Measurements from ENCODE around the gene EXOSC7.
A peak's percentile ranks its signal among the peaks of the same experiment; 100 is the strongest.

EXOSC7 gene

DNA sequence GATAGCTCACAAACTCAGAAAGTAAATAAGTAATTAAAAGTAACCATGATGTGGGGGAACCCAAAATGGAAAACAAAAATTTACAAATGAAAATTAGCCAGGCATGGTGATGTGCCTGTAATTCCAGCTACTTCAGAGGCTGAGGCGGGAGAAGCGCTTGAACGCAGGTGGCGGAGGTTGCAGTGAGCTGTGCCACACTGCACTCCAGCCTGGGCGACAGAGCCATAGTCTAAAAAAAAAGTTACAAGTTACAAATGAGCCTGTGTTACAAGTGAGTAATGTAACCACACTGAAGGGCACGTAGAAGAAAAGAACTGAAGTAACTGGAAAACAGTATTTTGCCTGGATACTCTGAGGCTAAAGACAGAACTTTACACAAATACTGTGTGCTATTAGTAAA, 11.3 kb downstream of the EXOSC7 start:
- TF ChIP-seq, protein P1, sequence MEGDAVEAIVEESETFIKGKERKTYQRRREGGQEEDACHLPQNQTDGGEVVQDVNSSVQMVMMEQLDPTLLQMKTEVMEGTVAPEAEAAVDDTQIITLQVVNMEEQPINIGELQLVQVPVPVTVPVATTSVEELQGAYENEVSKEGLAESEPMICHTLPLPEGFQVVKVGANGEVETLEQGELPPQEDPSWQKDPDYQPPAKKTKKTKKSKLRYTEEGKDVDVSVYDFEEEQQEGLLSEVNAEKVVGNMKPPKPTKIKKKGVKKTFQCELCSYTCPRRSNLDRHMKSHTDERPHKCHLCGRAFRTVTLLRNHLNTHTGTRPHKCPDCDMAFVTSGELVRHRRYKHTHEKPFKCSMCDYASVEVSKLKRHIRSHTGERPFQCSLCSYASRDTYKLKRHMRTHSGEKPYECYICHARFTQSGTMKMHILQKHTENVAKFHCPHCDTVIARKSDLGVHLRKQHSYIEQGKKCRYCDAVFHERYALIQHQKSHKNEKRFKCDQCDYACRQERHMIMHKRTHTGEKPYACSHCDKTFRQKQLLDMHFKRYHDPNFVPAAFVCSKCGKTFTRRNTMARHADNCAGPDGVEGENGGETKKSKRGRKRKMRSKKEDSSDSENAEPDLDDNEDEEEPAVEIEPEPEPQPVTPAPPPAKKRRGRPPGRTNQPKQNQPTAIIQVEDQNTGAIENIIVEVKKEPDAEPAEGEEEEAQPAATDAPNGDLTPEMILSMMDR (conservative IDR thresholded peaks at IDR 0.05), result no peak
- H3K27ac ChIP-seq, result no peak overlapping the region

DNA sequence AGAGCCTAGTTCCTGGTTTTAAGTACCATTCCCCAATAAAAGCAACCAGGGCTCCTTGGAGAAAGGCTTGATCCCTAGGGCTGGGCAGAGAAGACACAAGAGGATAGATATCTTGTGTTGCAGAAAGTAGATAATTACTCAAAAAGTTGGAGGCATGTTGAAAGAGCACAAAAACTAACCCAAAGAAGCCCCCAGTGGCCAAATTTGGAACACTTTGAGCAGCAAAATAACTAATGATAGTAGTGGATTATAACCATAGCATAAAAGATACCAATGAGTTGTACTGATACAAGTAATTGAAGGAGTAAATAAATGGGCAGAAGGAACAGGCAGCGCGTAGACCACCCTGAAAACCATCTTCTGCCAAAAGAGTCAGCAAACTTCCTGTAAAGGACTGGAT, 12.0 kb downstream of the EXOSC7 start:
- no peak overlapping the region for H3K27ac ChIP-seq
- TF ChIP-seq, protein P1 (conservative IDR thresholded peaks at IDR 0.05), result peak; percentile 61

DNA sequence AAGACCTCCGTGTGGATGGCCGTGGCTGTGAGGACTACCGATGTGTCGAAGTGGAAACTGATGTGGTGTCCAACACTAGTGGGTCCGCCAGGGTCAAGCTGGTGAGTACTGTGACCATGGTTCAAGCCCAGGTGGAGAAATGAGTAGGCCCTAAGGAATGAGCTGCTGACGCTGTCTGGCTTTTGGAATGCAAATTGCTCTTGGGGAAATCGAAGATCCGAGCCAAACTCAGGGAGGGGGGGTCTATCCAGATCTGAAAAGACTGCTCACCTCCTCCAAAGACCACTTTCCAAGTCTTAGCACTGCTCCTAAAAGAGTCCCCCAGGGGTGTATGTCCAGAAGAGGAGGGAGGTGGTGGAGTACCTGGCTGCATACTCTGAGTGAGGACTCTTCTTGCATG, 13.1 kb downstream of the EXOSC7 start:
- no peak overlapping the region for H3K27ac ChIP-seq
- TF ChIP-seq, protein P1 (conservative IDR thresholded peaks at IDR 0.05), result no peak

DNA sequence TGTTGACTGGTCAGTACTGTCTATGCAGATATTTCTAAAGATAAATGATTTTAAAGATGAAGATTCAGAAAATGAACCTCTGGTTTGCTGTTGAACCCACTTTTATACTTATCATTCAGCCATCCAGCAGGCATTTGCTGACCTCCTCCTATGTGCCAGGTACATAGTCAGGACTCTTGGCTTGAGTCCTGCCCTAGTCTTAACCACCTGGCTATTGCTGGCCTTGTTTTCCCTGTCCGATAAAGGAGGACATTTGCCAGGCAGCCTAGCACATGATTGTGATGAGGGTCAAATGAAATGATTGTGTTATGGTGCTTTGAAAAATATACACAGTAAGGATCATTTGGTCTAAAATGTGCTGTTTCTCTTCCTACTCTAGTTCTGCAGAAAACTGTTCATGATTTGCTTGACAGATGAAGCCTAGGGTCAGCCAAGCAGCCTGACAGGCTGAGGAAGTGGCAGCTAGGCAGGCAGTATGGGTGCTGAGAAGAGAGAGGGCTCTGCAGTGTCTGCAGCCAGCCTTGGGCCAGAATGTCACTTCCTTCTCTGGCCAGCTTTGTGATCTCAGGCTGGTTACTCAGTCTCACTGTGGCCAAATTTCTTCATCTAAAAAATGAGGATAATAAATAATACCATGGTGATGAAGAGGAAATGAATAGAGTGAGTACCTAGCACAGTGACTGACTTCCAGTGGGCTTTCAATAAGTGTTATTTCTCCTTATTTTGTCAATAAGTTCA, 13.8 kb downstream of the EXOSC7 start:
- no peak overlapping the region for H3K27ac ChIP-seq
- TF ChIP-seq, protein P1 (conservative IDR thresholded peaks at IDR 0.05), result no peak

DNA sequence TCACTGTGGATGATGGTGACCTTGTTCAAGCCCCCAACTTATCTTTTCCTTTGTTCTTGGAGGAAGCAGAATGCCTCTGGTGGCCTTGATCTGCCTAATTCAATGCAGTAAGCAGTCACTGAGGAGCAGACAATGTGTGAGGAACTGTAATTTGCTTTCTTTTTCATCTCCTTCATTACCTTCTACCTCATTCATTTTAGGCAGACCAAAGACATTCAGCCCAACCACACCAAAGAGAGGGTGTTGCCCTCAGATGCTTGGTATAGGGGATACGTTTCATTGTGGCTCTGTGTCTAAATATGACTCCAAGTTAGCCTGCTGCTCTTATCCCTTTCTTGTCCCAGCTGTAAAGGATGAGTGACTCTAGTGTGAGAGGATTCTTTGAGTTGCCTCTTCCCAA, 15.3 kb downstream of the EXOSC7 start:
- TF ChIP-seq, protein P1 (conservative IDR thresholded peaks at IDR 0.05), result no peak
- H3K27ac ChIP-seq, result no peak overlapping the region

DNA sequence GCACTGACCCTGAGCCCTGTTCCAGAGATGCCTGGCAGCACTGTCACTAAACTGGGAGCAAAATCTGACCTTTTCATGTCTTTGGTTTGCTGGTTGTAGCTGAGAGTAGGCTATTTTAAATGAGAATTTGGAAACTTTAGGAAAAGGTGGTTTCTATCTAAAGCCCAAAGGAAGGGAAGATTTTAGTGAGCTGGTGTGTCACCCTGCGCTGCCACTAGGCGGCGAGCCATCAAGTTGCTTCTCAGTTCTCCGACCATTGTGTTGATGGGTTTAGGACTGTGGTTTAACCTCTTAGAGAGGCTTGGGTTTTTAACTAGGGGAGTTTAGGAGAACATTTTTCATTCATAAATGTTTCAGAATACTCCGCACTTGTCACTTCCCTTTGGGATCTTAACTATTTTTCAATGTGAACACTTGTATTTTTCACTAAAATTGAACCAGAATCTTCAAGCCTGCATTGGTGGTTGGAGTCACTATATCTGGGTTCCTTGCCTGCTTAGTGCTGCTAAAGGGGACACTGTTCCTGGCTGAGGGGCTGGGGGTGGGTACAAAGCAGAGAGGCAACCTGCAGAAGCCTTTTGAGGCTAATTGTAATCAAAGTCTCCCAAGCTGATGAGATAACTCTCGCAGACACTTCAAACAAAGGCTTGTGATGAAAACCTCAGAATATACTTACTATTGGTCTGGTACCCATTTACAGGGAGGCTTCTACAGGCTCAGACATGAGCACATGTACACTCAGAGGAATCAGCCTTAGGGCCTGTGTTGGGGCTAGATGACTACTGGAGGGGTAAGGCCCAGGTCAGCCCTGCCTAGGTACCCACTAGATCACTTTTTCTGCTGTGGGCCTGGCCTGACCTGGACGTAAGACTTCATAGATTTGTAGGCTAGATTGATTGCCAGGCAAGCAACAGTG, 16.8 kb downstream of the EXOSC7 start:
- H3K27ac ChIP-seq, result no peak overlapping the region
- TF ChIP-seq, protein P1 (conservative IDR thresholded peaks at IDR 0.05), result peak; percentile 77

DNA sequence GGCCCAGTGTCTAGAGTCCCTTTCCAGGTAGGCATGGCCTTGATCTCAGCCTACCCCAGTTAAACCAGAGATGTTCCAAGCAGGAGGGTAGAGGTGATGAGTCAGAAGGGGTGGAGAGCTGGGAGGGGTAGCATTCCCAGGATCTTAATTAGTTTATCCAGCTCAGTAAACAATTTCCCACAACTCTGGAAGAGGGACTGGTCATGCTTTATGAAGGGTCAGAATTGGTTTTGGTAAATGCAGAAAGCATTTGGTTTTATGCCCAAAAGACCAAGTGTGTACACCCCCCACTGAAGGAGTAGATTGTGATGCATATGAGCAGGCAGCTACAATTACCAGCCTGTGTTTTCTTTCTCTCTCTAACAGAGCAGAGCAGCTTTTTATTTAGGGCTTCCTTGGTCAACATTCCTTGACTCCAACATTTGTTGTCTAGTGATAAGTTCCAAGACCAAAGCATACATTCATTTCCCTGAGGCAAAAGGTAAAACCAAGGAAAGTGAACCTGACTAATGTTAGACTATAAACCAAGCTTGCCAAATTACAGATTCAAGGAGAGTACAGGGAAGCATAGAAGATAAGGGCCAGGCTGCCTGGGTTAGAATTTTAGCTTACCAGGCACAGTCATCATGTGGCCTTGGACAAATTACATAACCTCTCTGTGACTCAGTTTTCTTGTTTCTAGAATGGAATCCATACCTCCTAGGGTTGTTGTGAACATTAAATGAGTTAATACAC, 17.6 kb downstream of the EXOSC7 start:
- TF ChIP-seq, protein P1 (conservative IDR thresholded peaks at IDR 0.05), result no peak
- peak overlapping the region; percentile 46; the same call in 1 of the 2 replicates for H3K27ac ChIP-seq

All from VCaP (cell line).